Right lobe of liver (tissue), 6 donors: ENCODE measurements around the gene ZC2HC1B. TPM values are rescaled to one million over a fixed set of nuclear protein-coding genes. Genes with fewer than 3 reads are reported as not detected.

Experiments
- ATAC-seq, 4 donors: fragments of 200-7000 bp; cut with Tn5 transposase; one replicate each; pipeline ENCODE4 v1.9.1; 2020; ENCODE audit warnings: mild to moderate bottlenecking in 4 of 4, moderate library complexity in 4 of 4
- DNase-seq, 3 donors: peaks; one replicate each; pipeline ENCODE4 v3.0.0-alpha.2; 2020
- H3K27ac ChIP-seq, 3 donors: fragments of 200-600 bp; one replicate each; pipeline ENCODE4 v1.8.0; 2022
- H3K27me3 ChIP-seq, 2 donors: fragments of 200-600 bp; one replicate each; pipeline ENCODE4 v1.8.0; 2022
- H3K36me3 ChIP-seq, 4 donors: fragments of 200-600 bp; sonication (generic) in 1 of 4; one replicate each; pipeline versions ENCODE4 v1.5.1 to v1.8.0; 2017 to 2022; ENCODE audit warnings: control low read depth in 1 of 4
- H3K4me1 ChIP-seq, 4 donors: fragments of 200-600 bp; sonication (generic) in 1 of 4; one replicate each; pipeline versions ENCODE4 v1.5.1 to v1.8.0; 2017 to 2022; ENCODE audit warnings: control low read depth in 1 of 4
- H3K4me3 ChIP-seq, 3 donors: fragments of 200-600 bp; one replicate each; pipeline ENCODE4 v1.8.0; 2022
- H3K9me3 ChIP-seq, 4 donors: fragments of 200-600 bp; sonication (generic) in 1 of 4; one replicate each; pipeline versions ENCODE4 v1.5.1 to v1.8.0; 2017 to 2022; ENCODE audit warnings: control low read depth in 1 of 4
- POLR2A ChIP-seq: fragments of 450-650 bp; IDR thresholded peaks from one replicate; pipeline ENCODE4 v1.6.1; 2017; ENCODE audit warnings: antibody characterized with exemption, mild to moderate bottlenecking
- WGBS: methylation state at CpG from one replicate; pipeline ENCODE4 v1.1.6; 2018; ENCODE audit warnings: low coverage, low lambda C conversion rate; ENCODE audit not compliant: insufficient coverage; ENCODE audit errors: missing lambda C conversion rate; 5-methylcytosine and 5-hydroxymethylcytosine counted together
- intact Hi-C, 2 donors: fragments of 100-400 bp; cut with DNase I; formaldehyde crosslinking; loops; one replicate each; pipeline versions ENCODE4 v1.11.2 to v1.14.1; 2022
- total RNA-seq, 6 experiments: library from RNA; depleted of rRNA in 2 of 6; stranded (reverse); fragments of >200 nt in 2 of 6; fragmentation: NEBNext Ultra II Directional in 3 of 6; extraction: Animal tissue kit (Norgen Biotek cat#: 25700) in 3 of 6; gene quantifications; one replicate each; pipeline versions ENCODE4 v1.1.0 to v1.2.4, GENCODE V29; 2016 to 2023
- TF ChIP-seq, protein P1 (sequence below), 4 donors: fragments of 200-600 bp in 3 of 4; fragments of 450-650 bp in 1 of 4; IDR thresholded peaks; one replicate each; pipeline versions ENCODE4 v1.5.1 to v1.8.0; 2016 to 2022; ENCODE audit warnings: antibody characterized with exemption in 4 of 4, mild to moderate bottlenecking in 2 of 4
- donor health status: DM: no; HTN: yes; CAD: no.
- donor health status: DM: no; HTN: no; CAD: no.
- donor health status: DM: no; HTN: no; CAD: no.
- donor health status: DM: no; HTN: yes; CAD: no.
- donor health status: DM: no; HTN: yes; CAD: no.

ZC2HC1B gene
- total RNA-seq, 6 experiments from 2014 or later: not detected

DNA sequence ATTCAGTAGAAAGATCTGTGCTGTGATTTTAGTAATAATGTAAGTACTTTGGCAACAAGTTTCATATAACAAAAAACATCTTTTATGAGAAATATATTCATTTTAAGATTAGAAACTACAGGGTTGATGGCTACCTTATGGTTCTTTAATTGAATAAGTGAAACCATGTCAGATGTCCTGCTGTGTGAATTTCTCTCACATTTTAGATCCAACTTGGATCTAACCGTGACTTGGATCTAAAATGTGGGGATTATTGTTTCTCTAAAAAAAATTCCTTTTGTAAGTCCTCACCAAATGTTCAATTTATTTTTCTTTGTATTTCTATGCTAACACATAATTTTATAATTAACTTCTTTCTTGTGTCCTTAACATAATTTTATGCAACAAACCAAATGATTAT is 30.4 kb downstream of the ZC2HC1B start:
- no peaks in the 10 kb centered on the region for H3K9me3 ChIP-seq
- no peak overlapping the region for H3K27ac ChIP-seq
- H3K36me3 ChIP-seq: no peaks in the 10 kb centered on the region
- DNase-seq (no peak), ATAC-seq (no peak)
- WGBS: 100% methylated on average over 1 of the region's 1 CpG
- H3K27me3 ChIP-seq: no peaks in the 10 kb centered on the region
- TF ChIP-seq, protein P1, sequence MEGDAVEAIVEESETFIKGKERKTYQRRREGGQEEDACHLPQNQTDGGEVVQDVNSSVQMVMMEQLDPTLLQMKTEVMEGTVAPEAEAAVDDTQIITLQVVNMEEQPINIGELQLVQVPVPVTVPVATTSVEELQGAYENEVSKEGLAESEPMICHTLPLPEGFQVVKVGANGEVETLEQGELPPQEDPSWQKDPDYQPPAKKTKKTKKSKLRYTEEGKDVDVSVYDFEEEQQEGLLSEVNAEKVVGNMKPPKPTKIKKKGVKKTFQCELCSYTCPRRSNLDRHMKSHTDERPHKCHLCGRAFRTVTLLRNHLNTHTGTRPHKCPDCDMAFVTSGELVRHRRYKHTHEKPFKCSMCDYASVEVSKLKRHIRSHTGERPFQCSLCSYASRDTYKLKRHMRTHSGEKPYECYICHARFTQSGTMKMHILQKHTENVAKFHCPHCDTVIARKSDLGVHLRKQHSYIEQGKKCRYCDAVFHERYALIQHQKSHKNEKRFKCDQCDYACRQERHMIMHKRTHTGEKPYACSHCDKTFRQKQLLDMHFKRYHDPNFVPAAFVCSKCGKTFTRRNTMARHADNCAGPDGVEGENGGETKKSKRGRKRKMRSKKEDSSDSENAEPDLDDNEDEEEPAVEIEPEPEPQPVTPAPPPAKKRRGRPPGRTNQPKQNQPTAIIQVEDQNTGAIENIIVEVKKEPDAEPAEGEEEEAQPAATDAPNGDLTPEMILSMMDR (IDR thresholded peaks at IDR 0.05): no peak
- TF ChIP-seq POLR2A: no peak
- no peak overlapping the region for H3K4me3 ChIP-seq
- H3K4me1 ChIP-seq: no peaks in the 10 kb centered on the region
- intact Hi-C loops: no loop called here

GRCh38 chr6:143896126-143896860 is 32.0 kb downstream of the ZC2HC1B start:
- no peaks in the 10 kb centered on the region for H3K4me1 ChIP-seq
- intact Hi-C loops: no loop called here
- H3K27ac ChIP-seq: no peak overlapping the region
- H3K36me3 ChIP-seq: no peaks in the 10 kb centered on the region
- DNase-seq (no peak), ATAC-seq (no peak)
- H3K27me3 ChIP-seq: no peaks in the 10 kb centered on the region
- 62% methylated on average over 3 of the region's 3 CpGs for WGBS
- no peaks in the 10 kb centered on the region for H3K9me3 ChIP-seq
- H3K4me3 ChIP-seq: no peak overlapping the region
- TF ChIP-seq, protein P1 (IDR thresholded peaks at IDR 0.05): no peak
- no peak for TF ChIP-seq POLR2A

- no peak overlapping the region for H3K4me3 ChIP-seq
- DNase-seq (no peak), ATAC-seq (no peak)
- no peak for TF ChIP-seq POLR2A
- TF ChIP-seq, protein P1 (IDR thresholded peaks at IDR 0.05): no peak
- 73% methylated on average over 2 of the region's 2 CpGs for WGBS
- H3K36me3 ChIP-seq: no peaks in the 10 kb centered on the region
- H3K9me3 ChIP-seq: no peaks in the 10 kb centered on the region
- no peaks in the 10 kb centered on the region for H3K27me3 ChIP-seq
- no peak overlapping the region for H3K27ac ChIP-seq
- H3K4me1 ChIP-seq: no peaks in the 10 kb centered on the region
- intact Hi-C loops: no loop called here
These were observed 36.1 kb downstream of the ZC2HC1B start for GRCh38 chr6:143900358-143900757.

- Histone ChIP-seq H3K27me3 (no peaks in the 10 kb centered on the region), H3K27ac (no peak overlapping the region), H3K4me3 (no peak overlapping the region), H3K36me3 (no peaks in the 10 kb centered on the region), H3K9me3 (no peaks in the 10 kb centered on the region), H3K4me1 (no peaks in the 10 kb centered on the region)
- no peak for DNase-seq
- TF ChIP-seq POLR2A: no peak
- TF ChIP-seq, protein P1 (IDR thresholded peaks at IDR 0.05): no peak
- peak; percentile 27 to 64 (median 49) for ATAC-seq
- intact Hi-C loops: no loop called here
- 38% methylated on average over 5 of the region's 6 CpGs for WGBS
These were observed 37.8 kb downstream of the ZC2HC1B start for GRCh38 chr6:143901885-143902750.
